ENCODE data around the gene PCGF6.

- TF ChIP-seq POLR2A (IDR thresholded peaks at IDR 0.05; ENCODE audit: low read length) (peak; percentile 28), GATA1 (IDR thresholded peaks at IDR 0.05; ENCODE audit: low read depth, low read length) (no peak)
These were observed at the start of gene PCGF6 for GRCh38 chr10:103350517-103351260.
